LHCN-M2 (cell line): Measurements from ENCODE around the gene DYNLRB2. TPM values are rescaled to one million over a fixed set of nuclear protein-coding genes. Genes with fewer than 3 reads are reported as not detected.

Experiments
- DNase-seq: peaks from one replicate; pipeline ENCODE4 v3.0.0-alpha.2; 2012; ENCODE audit warnings: low read depth
- total RNA-seq: library from RNA; depleted of rRNA; stranded (reverse); fragments of >200 nt; gene quantifications from 2 replicates; pipeline ENCODE4 v1.2.3, GENCODE V29; 2014

Gene DYNLRB2
- total RNA-seq, 1 experiment from 2014 or later: not detected

GRCh38 chr16:80596507-80597207 is 55.9 kb downstream of the DYNLRB2 start:
- no peak for DNase-seq

GRCh38 chr16:80599466-80599865 is 58.7 kb downstream of the DYNLRB2 start:
- no peak for DNase-seq
